IPS-18c (cell line): ENCODE results near the gene CES5A.
"Not testable (repeated sequence)": the region's sequence is repeated elsewhere in the genome, so short reads cannot be mapped to it uniquely, and the experiment has no call there.

ENCODE experiments used
- H3K4me3 ChIP-seq: 2 replicates; pipeline ENCODE4 v1.7.0; 2013; ENCODE audit warnings: low read depth, mild to moderate bottlenecking, low read length, moderate library complexity; ENCODE audit not compliant: insufficient read depth
- H3K9me3 ChIP-seq: one replicate; pipeline ENCODE4 v1.6.1; 2013; ENCODE audit warnings: mild to moderate bottlenecking, low read length, moderate library complexity; ENCODE audit not compliant: control insufficient read depth, insufficient read depth

The CES5A gene

DNA sequence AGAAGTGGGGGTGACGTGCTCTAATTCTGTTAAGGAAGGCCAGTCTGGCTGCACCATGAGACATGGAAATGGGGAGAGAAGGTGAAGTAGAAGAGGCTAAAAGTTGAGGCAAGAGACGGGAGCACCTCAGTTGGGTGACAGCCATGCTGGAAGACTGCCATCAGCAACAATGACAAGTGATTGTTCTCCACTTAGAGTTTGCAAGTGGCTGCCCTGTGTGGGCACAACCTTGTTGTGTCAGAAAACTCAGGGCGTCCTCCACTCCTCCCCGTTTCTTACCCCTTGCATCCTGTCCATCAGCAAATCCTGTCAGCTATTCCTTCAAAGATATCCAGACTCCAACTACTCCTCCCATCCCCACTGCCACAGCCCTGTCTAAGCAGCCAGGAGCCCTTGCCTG lies 59.9 kb downstream of the CES5A start:
- Histone ChIP-seq H3K9me3 (no peaks in the 10 kb centered on the region), H3K4me3 (no peak overlapping the region)

DNA sequence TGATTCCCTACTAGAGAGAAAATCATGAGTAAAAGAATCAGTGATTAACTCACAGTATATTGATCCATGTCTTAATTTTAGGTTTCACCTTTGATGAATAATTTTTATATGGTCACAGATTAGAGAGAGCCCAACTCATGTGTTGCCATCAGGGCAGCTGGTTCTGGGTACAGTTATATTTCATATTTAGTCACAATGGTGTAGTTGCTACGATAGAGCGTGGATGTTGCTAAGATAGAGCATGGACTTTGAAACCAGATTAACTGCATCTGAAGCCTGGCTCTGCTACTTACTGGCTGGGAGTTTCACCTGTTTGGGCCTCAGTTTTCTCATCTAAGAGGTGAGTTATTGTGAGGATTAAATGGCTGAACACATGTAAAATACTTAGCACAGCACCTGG lies 61.0 kb downstream of the CES5A start:
- not testable (repeated sequence) for H3K4me3 ChIP-seq, H3K9me3 ChIP-seq

DNA sequence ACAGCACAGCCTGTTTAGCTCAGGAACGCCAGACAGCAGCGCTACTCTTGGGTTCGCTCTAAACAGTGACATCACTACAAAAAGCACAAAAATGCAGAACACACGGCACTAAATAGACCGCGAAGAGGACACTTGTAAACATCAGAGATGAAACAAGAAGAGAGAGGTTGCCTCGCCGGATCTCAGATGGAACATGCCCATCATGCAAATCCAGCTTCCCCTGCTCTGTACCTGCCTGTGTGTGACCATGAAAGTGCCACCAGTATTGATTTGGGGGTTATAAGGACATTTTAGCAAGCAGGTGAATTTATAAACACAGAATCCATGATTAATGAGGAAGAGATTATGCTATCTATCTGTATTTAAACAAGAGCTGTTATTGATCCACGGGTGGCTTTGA lies 61.4 kb downstream of the CES5A start:
- not testable (repeated sequence) for H3K9me3 ChIP-seq, H3K4me3 ChIP-seq

DNA sequence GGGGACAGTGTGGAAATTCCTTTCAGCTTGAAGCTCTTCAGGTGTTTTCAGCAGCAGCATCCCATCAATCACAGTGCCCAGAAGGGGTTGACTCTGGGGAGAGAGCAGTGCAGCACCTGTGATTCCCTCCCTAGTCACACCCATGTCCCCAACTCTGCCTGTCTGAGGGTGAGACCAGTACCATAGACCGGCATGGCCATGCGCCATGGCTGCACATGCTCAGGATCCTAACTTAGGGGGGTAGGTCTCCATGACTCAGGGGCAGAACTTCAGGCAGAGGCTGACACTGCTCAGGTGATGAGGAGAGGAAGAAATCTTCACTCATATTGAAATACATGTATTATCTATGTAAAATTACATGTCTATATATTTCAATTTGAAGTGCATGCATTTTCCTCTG lies 62.2 kb downstream of the CES5A start:
- H3K4me3 ChIP-seq: no peak overlapping the region
- H3K9me3 ChIP-seq: no peaks in the 10 kb centered on the region

DNA sequence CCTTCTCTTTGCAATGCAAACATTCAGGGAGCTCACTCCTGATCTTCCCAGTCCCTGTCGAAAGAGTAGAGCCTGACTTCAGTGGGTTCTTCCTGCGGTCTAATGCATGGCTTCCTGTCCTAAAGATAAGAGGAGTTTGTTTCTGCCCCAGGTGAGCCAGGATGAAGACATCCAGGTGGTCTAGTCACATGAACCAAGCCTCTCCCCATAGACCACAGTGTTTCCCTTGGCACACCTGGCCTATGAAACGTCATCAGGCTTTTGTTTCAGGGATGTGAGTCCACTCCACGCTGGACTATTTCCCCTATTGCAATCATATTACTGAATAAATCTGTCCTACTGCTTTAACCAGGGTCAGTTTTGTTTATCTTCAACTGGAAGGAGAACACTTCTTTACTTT lies 63.4 kb downstream of the CES5A start:
- Histone ChIP-seq H3K9me3 (no peaks in the 10 kb centered on the region), H3K4me3 (no peak overlapping the region)

DNA sequence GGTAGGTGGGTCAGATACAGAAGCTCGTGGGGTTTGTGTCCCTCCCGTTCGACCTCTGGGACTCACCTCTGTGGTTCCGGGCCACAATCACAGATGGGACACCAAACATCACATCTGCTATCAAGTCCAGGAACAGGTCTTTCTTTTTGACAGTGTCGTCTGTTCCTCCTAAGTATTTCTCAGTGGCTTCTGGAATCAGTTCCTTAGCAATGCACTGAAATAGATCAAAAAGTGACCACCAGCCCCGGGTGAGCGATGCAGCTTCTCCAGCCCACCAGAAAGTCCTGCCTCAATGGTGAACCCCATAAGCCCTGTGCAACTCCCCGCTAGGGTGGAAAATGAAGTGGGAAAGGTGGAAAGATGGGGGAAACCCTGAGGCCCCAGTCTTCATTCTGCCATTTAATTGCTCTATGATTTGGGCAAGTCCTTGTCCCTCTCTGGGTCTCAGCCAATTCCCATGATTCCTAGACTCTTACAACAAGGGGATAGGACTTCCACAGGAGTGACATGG lies 64.7 kb downstream of the CES5A start:
- Histone ChIP-seq H3K4me3 (no peak overlapping the region), H3K9me3 (no peaks in the 10 kb centered on the region)

DNA sequence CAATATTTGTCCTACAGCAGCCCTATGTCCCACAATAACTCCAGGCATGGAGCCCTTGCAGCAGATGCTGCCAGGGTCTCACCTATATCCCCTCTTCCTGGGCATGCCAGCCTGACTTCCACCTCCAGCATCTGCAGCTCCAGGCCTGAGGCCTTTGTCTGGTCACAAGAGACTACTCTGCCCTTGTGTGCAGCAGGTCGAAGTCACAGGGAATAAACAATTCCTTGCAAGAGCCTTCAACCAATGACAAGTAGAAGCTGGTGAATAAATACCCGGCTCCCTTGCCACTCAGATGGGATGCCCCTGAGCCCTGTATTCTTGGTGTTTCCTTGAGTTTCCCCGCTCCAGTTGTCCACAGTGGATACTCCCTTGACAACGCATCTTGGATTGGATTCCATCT lies 65.3 kb downstream of the CES5A start:
- H3K4me3 ChIP-seq: no peak overlapping the region
- H3K9me3 ChIP-seq: no peaks in the 10 kb centered on the region

DNA sequence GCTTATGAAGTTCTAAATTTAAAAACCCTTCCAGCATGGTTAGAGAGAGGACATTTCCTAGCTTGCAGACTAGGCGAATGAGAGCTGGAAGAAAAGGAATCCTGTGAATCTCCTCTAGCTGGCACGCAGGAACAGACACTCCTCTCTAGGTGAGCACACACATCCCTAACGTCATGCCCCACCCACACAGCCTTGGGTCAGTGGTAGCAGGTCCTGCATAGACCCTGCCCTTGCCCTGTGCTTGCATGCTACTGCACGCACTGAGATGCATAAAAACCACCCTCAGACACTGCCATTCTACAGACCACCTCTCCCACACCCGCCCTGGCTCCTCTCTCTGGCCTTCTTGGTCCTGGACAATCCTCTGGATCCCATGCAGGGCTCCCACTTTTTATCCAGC lies 65.8 kb downstream of the CES5A start:
- Histone ChIP-seq H3K4me3 (no peak overlapping the region), H3K9me3 (no peaks in the 10 kb centered on the region)

DNA sequence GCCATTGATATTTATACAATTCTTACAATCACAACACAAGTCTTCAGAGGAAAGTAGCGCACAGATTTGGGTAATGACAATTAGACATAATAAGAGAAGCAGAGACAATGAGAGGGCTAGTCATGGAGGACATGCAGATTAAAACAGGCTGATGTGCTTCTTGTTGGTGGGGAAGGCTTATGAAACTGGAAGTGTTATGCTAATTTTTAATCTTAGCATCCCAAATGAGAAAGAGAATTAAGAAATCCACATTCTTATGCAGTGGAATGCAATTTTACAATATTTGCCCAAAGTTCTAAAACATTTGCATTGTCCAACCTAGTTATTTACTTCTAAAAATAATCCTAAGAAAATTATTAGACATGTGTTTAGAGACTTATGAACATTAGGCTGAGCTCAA lies 66.9 kb downstream of the CES5A start:
- H3K9me3 ChIP-seq, H3K4me3 ChIP-seq: not testable (repeated sequence)

DNA sequence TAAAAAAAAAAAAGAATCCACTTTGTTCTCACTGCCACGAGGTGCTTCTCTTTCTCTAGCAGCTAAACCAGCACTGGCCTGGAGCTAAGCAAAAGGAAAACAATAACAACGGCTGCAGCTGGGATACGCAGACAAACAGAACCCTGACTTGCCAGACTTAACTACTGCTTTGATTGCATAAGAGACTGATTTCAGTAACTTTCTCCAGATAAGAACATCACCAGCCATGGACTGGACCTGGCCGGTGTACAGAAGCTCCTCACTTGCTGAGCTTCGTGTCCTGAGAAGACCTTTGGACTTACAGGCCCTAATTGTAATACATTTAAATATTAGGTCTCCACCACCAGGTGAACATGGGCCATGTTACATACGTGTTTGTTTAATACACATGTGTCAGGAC lies 70.1 kb downstream of the CES5A start:
- H3K4me3 ChIP-seq, H3K9me3 ChIP-seq: not testable (repeated sequence)

DNA sequence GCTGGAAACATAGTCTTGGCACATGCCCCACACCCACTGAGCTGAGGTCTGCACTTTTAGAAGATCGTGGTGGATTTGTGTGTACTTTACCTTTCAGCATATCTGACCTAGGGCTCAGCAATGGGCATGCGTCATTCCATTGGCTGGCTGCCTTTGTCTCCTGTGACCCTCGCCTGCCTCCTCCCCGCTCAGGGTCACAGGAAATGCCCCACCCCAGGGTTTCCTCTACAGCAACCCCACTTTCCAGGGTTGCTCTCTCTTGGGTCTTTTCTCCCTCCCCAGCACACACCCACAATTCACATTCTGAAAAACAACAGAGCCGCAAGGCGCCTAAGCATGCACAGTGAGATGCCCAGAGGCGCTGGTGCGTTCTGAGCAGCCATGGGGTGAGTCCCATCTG lies 71.5 kb downstream of the CES5A start:
- H3K9me3 ChIP-seq, H3K4me3 ChIP-seq: not testable (repeated sequence)
